GM21390 (cell line): ENCODE results near the gene HNRNPA1.
A peak's percentile ranks its signal among the peaks of the same experiment; 100 is the strongest.
"Not testable (repeated sequence)": the region's sequence is repeated elsewhere in the genome, so short reads cannot be mapped to it uniquely, and the experiment has no call there.

Experiments
- ATAC-seq: cut with Tn5 transposase; IDR thresholded peaks from one replicate; pipeline ENCODE4 v1.9.1; 2021; ENCODE audit not compliant: unreplicated experiment

Gene HNRNPA1

DNA sequence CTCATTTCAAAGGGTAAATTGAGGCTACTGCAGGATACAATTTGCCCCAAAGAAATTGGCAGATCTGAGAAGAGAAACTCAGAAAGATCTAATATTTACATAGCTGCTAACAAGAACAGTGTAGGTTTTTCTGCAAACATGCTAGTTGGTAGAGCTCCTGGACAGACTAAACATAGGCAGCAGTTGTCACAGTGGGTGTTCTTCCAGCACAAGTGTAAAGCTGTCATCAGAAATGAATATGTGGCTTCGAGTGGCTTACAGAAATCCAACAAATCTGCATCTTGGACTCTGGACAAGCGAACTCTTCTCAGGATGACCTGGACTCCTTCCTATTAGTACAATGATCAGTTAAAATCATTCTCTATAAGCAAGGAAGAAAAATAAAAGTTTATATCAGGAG is 6.5 kb upstream of the HNRNPA1 start:
- ATAC-seq, result no peak

DNA sequence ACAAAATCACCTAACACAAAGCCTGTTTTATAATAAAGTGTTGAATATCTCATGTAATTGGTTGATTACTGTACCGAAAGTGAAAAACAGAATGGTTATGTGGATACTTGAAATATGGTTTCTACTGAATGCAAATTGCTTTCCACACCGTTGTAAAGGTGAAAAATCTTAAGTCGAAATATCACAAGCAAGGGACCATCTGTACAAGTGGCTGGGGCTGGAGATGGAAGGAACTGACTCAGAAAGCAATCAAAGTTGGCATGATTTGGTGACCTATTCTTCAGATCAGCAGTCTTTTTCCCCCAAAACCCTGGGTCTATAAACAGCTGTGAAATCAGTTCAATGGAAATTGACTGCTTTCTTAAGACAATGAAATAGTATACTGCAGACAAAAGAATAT is 4.2 kb upstream of the HNRNPA1 start:
- no peak for ATAC-seq

DNA sequence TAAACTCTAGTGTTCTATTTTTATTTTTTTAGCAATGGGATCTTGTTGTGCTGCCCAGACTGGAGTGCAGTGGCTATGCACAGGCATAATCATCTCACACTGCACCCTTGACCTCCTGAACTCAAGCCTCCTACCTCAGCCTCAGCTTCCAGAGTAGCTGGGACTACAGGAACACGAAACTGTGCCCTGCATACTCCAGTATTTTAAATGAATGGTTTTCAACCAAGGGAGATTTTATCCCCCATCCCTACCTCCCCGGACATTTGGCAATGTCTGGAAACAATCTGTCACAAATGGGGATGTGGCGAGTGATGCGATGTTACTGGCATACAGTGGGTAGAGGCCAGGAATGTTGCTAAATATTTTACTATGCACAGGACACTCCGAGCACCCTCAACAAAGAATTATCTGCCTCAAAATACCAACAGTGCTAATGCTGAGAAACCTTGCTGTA is 2.7 kb upstream of the HNRNPA1 start:
- no peak for ATAC-seq

DNA sequence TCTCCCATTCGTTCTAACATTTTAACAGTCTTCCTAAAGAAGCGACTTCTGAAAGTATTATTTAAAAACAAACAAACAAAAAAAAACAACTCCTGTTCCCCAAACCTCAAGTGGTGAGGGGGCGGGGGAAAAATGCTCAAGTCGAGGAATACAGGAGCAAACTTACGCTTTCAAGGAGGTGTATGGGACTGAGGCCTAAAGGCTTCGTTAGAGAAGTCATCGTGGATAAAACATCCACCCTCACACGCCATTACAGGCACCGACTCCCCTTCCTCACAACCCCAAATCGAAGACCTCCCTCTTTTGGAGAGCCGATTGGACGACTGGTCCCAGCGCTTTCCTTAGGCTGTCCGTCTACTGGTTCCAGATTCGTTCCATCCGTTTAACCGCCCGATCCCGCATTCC is 1.3 kb upstream of the HNRNPA1 start:
- ATAC-seq, result no peak

DNA sequence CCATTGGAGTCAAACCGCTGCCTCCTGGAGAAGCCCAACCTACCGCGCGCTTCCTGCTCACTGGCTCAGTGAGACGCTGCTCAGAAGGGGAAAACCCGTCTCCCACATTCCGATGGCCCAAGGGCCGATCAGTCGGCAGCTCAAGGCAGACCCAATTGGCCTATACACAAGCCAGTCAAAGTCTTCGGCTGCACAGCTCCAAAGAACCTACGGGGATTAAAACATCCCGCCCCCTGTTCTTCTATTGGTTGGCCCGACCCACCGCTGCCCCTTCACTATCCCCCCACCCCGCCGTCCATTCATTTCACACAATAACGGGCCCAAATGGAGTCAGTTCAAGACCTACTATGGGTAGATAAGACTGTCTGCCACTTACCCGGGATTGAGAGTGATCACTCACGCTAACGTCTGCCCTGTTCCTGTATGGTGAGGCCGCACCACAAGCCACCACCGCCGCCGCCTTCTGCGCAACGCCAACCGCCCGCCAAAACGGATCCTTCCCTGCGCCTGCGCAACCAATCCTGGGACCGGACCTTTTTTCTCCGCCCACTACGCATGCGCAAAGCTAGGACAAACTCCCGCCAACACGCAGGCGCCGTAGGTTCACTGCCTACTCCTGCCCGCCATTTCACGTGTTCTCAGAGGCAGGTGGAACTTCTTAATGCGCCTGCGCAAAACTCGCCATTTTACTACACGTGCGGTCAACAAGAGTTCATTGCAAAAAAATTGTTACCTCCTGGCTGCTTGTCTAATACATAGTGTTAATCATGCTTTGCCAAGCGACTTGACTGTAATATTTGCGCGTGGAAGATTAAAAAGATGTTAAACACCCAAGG is 676 bp upstream of the HNRNPA1 start, which contains the start of gene CBX5:
TSS of gene CBX5 (minus strand) at position 491 of the 836 bp plus-strand sequence. CDS start 22,472 bp downstream, outside the sequence.
- ATAC-seq, result peak; percentile 66

GRCh38 chr12:54281261-54281638 is 724 bp downstream of the HNRNPA1 start:
- not testable (repeated sequence) for ATAC-seq

GRCh38 chr12:54281694-54282093 is 1.2 kb downstream of the HNRNPA1 start:
- not testable (repeated sequence) for ATAC-seq

DNA sequence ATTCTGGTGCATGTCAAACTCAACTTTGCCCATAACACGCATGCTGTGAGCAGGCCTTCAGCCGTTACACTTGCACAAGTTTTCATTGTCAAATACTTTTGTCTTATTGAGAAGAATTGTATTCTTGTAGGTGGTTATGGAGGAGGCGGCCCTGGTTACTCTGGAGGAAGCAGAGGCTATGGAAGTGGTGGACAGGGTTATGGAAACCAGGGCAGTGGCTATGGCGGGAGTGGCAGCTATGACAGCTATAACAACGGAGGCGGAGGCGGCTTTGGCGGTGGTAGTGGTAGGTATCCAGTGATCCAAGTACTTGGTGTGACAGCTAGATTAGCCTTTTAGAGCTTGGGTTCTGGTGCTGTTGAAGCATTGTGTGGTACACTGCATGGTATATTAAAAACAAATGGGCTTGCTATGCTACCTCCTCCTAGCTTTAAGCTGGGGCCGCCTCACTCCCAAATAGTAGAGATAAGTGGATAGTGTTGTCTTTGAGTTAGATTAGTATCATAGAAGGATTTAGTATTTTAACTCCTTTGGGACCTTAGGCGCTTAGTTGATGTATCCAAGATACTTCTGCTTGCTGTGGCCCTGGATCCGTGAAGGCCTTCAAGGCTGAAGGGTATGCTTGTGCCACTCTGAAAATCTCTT is 2.5 kb downstream of the HNRNPA1 start:
- ATAC-seq, result no peak

GRCh38 chr12:54284070-54284780 is 3.7 kb downstream of the HNRNPA1 start:
- not testable (repeated sequence) for ATAC-seq

- ATAC-seq, result no peak
These were observed 4.9 kb downstream of the HNRNPA1 start for GRCh38 chr12:54285150-54286041.

DNA sequence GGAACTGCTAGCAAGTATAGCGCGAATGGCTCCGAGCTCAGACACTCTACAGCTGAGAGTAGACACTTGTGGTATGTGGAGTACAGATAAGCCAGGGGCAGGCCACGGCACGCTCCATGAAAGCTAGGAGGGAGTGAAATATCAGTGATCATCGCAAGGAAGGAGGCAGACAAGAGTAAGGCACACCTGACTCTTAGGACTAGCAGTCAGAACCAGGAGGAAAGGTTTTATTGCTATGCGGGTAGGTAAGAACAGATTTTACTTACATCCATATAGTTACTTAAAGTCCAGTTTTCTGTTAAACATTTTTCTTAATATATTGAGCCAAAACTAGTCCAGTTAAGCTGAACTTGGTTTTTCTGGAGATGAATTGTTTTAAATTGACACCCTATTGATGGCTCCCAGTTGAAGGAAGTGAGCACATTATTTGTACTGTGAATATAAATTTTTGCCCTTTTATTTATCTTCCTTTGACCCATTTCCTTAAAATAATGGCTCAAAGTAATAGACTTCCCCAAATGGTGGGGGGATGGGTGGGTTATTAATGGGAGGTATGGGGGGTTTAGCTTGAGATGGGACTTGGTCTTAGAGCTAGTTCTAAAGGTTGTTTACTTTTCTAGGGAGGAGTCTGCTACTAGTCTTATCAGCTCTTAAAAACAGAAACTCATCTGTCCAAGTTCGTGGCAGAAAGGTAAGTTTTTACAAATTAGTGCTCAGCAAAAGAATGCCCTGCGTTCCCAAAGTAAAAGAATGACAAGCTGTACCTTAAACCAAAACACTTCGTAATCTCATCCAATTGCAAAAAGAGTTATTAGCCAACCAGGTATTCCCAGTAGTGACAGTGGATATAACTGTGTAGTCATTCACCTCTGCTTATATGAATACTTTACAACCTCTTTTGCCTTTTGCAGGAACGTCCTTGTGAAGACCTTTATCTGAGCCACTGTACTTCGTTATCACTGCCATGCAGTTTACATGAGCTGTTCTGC is 5.8 kb downstream of the HNRNPA1 start:
- ATAC-seq, result no peak

DNA sequence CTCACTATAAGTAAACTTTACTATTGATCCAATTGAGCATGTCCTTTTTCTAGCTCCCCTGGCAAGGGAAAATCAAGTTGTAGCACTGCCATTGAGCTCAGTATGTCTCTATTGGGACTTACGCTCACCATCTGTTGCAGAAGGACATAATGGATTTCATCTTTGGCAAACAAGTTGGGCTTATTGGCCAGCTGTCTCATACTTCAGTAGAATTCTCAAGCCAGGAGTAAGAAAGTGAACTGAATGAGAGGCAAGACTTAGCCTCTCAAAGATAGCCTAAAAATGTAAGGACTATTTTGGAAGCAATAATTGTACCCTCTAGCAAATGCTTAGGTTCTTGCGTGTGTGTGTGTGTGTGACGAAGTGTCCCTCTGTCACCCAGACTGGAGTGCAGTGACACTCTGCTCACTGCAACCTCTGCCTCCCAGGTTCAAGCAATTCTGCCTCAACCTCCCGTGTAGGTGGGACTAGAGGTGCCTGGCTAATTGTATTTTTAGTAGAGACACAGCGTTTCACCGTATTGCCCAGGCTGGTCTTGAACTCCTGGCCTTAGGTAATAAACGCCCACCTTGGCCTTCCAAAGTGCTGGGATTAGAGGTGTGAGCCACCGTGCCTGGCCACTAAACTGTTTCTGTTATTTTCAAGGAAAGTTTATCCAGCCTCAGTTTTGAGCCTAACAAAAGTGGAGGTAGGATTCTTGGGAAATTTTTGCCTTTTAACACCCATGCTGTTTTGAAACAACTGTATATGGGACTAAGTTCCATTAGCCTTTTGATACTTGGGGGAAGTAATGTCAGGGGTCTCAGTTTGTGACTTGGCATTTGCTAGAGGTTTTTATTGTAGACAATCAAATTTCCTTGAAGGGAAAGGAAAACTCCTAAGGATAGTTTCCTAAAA is 7.0 kb downstream of the HNRNPA1 start:
- no peak for ATAC-seq

DNA sequence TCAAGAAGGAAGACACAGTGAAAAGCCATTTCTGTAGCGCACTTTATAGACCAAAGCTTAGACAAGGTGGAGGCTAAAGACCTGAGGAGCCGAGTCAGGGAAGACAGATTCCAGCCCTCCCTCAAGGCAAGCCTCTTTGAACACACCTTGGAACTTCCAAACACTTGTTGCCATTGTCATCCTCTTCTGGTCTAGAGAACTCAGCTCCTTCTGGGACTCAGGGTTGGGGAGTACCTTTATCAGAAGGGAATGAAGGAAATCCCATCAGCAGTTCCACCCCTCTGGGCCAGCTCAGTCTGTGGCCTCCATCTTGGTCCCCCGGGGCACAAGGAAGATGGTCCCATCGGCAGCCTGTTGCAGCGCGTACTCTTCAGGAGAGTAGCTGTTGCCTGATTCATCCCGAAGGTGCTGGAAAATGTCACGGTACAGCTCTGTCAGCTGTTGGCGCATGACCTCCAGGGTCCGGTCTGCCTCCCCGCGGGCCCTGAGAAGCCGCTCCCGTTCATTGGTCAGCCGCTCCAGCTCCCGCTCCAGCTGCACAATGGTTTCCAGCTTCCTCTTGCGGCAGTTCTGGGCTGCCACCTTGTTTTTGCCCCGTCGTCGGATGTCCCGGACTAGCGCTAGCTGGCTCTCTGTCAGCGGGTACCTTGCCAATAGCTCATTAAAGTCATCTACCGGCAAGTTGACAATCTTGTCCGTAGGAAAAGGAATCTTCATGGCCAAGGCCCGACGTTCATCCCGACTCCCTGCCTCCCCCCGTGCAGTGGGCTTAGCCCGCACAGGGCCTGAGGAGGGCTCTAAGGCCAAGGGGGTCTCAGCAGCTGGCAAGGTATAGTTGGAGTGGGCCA is 11.8 kb downstream of the HNRNPA1 start:
- ATAC-seq, result no peak

- no peak for ATAC-seq
These were observed 12.4 kb downstream of the HNRNPA1 start for GRCh38 chr12:54292931-54293241.

DNA sequence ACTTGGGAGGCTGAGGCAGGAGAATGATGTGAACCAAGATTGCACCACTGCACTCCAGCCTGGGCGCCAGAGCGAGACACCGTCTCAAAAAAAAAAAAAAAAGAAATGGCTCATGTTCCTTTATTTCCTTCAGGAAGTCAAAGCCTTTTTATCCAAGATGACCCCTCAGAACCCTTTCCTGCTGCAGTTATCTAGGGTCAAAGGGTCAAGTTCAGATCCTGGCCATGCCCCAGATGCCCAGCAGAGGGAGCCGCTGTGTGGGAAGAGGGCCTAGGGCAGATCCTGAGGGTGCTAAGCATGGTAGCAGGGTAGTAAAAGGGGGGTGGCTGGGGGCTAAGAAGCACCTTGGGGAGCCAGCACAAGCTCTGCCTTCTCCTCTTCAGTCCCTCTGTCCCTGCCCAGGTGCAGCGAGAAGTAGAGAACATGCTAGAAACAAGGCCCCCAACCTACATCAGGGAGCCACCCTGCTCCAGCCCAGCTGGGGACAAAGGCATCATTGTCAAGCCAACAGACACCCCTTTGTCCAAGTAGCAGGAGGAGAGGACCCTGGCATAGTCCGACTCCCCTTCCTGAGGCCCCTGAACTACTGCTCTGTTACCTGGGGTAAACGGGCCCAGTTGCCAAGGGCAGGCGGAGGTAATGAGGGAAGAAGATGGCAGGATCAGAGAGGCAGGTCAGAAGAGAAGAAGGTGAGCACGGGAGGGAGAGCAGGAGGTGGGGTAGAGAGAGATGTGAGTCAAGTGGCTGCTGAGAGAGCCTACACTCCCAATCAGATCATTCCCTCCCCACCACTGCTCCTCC is 13.8 kb downstream of the HNRNPA1 start:
- no peak for ATAC-seq

DNA sequence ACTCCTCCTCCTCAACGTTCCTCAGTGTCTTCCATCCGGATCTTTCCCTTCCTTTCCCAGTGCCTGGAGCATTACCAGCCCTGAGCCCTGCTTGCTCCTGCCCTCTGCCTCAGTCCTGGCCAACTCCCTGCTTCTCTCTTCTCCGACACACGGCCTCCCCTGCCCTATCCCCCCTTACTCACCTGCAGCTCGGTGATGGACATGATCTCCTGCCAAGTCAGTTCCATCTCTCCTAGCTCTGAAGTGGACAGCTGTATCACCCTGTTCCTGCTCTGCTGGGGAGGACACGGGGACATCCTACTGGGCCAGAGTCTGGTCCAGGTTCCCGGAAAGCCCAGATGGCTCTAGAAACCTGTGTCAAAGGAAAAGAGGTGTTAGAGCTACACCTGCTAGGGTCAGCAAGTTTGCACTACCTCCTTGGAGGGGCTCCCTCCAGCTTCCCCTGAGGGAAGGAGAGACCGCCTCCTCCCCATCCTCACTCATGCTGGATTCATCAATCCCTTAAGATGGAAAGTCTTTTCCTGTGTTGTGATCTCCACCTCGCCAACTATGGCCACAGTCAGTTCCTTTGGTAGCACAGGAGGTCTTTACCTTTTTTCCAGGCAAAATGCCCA is 14.5 kb downstream of the HNRNPA1 start:
- ATAC-seq, result no peak
